Dendritic cell treated with granulocyte-macrophage colony-stimulating factor and Interleukin-4, amounts not matched to agents 40 ng/mL and 50 ng/mL, for 4 days (primary cell): Measurements from ENCODE around the gene RPL35A.
A peak's percentile ranks its signal among the peaks of the same experiment; 100 is the strongest.
"Not testable (repeated sequence)": the region's sequence is repeated elsewhere in the genome, so short reads cannot be mapped to it uniquely, and the experiment has no call there.

Source experiments
- H3K27ac Mint-ChIP-seq: one replicate; pipeline ENCODE4 v1.8.0; 2022; ENCODE audit warnings: mild to moderate bottlenecking, mixed read lengths
- H3K27me3 Mint-ChIP-seq: one replicate; pipeline ENCODE4 v1.8.0; 2022; ENCODE audit warnings: mild to moderate bottlenecking, mixed read lengths
- H3K36me3 Mint-ChIP-seq: one replicate; pipeline ENCODE4 v1.8.0; 2022; ENCODE audit warnings: low read depth, mixed read lengths
- H3K4me1 Mint-ChIP-seq: one replicate; pipeline ENCODE4 v1.8.0; 2022; ENCODE audit warnings: low read depth, mixed read lengths
- H3K4me3 Mint-ChIP-seq: one replicate; pipeline ENCODE4 v1.8.0; 2022; ENCODE audit warnings: mild to moderate bottlenecking, moderate library complexity, mixed read lengths
- H3K9me3 Mint-ChIP-seq: one replicate; pipeline ENCODE4 v1.8.0; 2022; ENCODE audit warnings: mixed read lengths
- intact Hi-C: fragments of 100-400 bp; cut with micrococcal nuclease; formaldehyde crosslinking; loops from one replicate; pipeline ENCODE4 v1.15.0; 2022

The RPL35A gene

GRCh38 chr3:197958848-197959247 lies 8.9 kb downstream of the RPL35A start:
- H3K27me3 Mint-ChIP-seq, H3K9me3 Mint-ChIP-seq, intact Hi-C loops: not testable (repeated sequence)
- Mint-ChIP-seq H3K27ac (peak overlapping the region; percentile 92), H3K36me3 (peaks cover 54% of the 10 kb centered on the region), H3K4me3 (peak overlapping the region; percentile 98), H3K4me1 (peaks cover 74% of the 10 kb centered on the region)

- no peaks in the 10 kb centered on the region for H3K9me3 Mint-ChIP-seq
- H3K27ac Mint-ChIP-seq: peak overlapping the region; percentile 92
- peaks cover 48% of the 10 kb centered on the region for H3K36me3 Mint-ChIP-seq
- no peaks in the 10 kb centered on the region for H3K27me3 Mint-ChIP-seq
- intact Hi-C loops: no loop called here
- H3K4me3 Mint-ChIP-seq: peak overlapping the region; percentile 98
- H3K4me1 Mint-ChIP-seq: peaks cover 71% of the 10 kb centered on the region
These were observed 9.5 kb downstream of the RPL35A start for GRCh38 chr3:197959500-197959890.

- H3K4me3 Mint-ChIP-seq: peak within 1 kb of the TSS; percentile 98
- H3K9me3 Mint-ChIP-seq: no peaks in the 10 kb centered on the region
- H3K27me3 Mint-ChIP-seq: no peaks in the 10 kb centered on the region
- peaks cover 42% of the 10 kb centered on the region for H3K36me3 Mint-ChIP-seq
- peak within 1 kb of the TSS; percentile 92 for H3K27ac Mint-ChIP-seq
- intact Hi-C loops: loop anchor here (1.0 to 10.0 kb wide), 2 partner anchors 10 to 125 kb away; partner anchors contain the start of gene RPL35A
- peaks cover 71% of the 10 kb centered on the region for H3K4me1 Mint-ChIP-seq
These were observed 10.1 kb downstream of the RPL35A start, which contains the start of gene LMLN for GRCh38 chr3:197959891-197960693. Gene LMLN (plus strand): TSS chr3:197960217. CDS start chr3:197960246, 29 bp downstream.

- no peaks in the 10 kb centered on the region for H3K9me3 Mint-ChIP-seq
- intact Hi-C loops: loop anchor here (1.0 to 10.0 kb wide), 2 partner anchors 11 to 124 kb away; partner anchors contain the start of gene RPL35A
- peaks cover 67% of the 10 kb centered on the region for H3K4me1 Mint-ChIP-seq
- H3K27ac Mint-ChIP-seq: peak overlapping the region; percentile 92
- no peaks in the 10 kb centered on the region for H3K27me3 Mint-ChIP-seq
- H3K36me3 Mint-ChIP-seq: peaks cover 34% of the 10 kb centered on the region
- H3K4me3 Mint-ChIP-seq: peak overlapping the region; percentile 98
These were observed 10.9 kb downstream of the RPL35A start for GRCh38 chr3:197960694-197961581.

GRCh38 chr3:197961582-197961945 lies 11.6 kb downstream of the RPL35A start:
- no peaks in the 10 kb centered on the region for H3K27me3 Mint-ChIP-seq
- peaks cover 60% of the 10 kb centered on the region for H3K4me1 Mint-ChIP-seq
- no peak overlapping the region for H3K4me3 Mint-ChIP-seq
- intact Hi-C loops: loop anchor here (10.0 kb wide), 1 partner anchor 123 kb away; no protein-coding TSS in a partner anchor
- H3K9me3 Mint-ChIP-seq: peaks cover 1% of the 10 kb centered on the region
- H3K27ac Mint-ChIP-seq: no peak overlapping the region
- H3K36me3 Mint-ChIP-seq: peaks cover 27% of the 10 kb centered on the region

- H3K9me3 Mint-ChIP-seq: peaks cover 17% of the 10 kb centered on the region
- H3K4me3 Mint-ChIP-seq: no peak overlapping the region
- H3K36me3 Mint-ChIP-seq: peaks cover 29% of the 10 kb centered on the region
- peaks cover 45% of the 10 kb centered on the region for H3K4me1 Mint-ChIP-seq
- no peaks in the 10 kb centered on the region for H3K27me3 Mint-ChIP-seq
- no peak overlapping the region for H3K27ac Mint-ChIP-seq
- intact Hi-C loops: loop anchor here (10.0 kb wide), 1 partner anchor 122 kb away; no protein-coding TSS in a partner anchor
These were observed 13.1 kb downstream of the RPL35A start for GRCh38 chr3:197963019-197963637.

GRCh38 chr3:197967337-197967989 lies 17.5 kb downstream of the RPL35A start:
- intact Hi-C loops: loop anchor here (10.0 kb wide), 1 partner anchor 117 kb away; no protein-coding TSS in a partner anchor
- H3K4me3 Mint-ChIP-seq, H3K27me3 Mint-ChIP-seq, H3K36me3 Mint-ChIP-seq, H3K27ac Mint-ChIP-seq: not testable (repeated sequence)
- Mint-ChIP-seq H3K9me3 (peaks cover 27% of the 10 kb centered on the region), H3K4me1 (peaks cover 11% of the 10 kb centered on the region)

- Mint-ChIP-seq H3K27me3 (no peaks in the 10 kb centered on the region), H3K4me1 (no peaks in the 10 kb centered on the region), H3K36me3 (peaks cover 7% of the 10 kb centered on the region), H3K27ac (no peak overlapping the region), H3K4me3 (no peak overlapping the region), H3K9me3 (peaks cover 30% of the 10 kb centered on the region)
- intact Hi-C loops: no loop called here
These were observed 20.6 kb downstream of the RPL35A start for GRCh38 chr3:197970588-197970987.

GRCh38 chr3:197974016-197974415 lies 24.0 kb downstream of the RPL35A start:
- intact Hi-C loops: no loop called here
- Mint-ChIP-seq H3K27me3 (no peaks in the 10 kb centered on the region), H3K9me3 (peaks cover 11% of the 10 kb centered on the region), H3K36me3 (peaks cover 6% of the 10 kb centered on the region), H3K27ac (no peak overlapping the region), H3K4me1 (no peaks in the 10 kb centered on the region), H3K4me3 (no peak overlapping the region)

- Mint-ChIP-seq H3K27me3 (no peaks in the 10 kb centered on the region), H3K9me3 (peaks cover 11% of the 10 kb centered on the region), H3K27ac (no peak overlapping the region), H3K4me3 (no peak overlapping the region), H3K36me3 (peaks cover 6% of the 10 kb centered on the region), H3K4me1 (no peaks in the 10 kb centered on the region)
- intact Hi-C loops: no loop called here
These were observed 25.3 kb downstream of the RPL35A start for GRCh38 chr3:197975311-197975710.

- Mint-ChIP-seq H3K27ac (no peak overlapping the region), H3K36me3 (no peaks in the 10 kb centered on the region), H3K4me1 (peaks cover 12% of the 10 kb centered on the region), H3K4me3 (no peak overlapping the region), H3K27me3 (no peaks in the 10 kb centered on the region), H3K9me3 (no peaks in the 10 kb centered on the region)
- intact Hi-C loops: no loop called here
These were observed 33.1 kb downstream of the RPL35A start for GRCh38 chr3:197983076-197983475.

GRCh38 chr3:197989651-197990050 lies 39.7 kb downstream of the RPL35A start:
- intact Hi-C loops: loop anchor here (10.0 kb wide), 1 partner anchor 75 kb away; no protein-coding TSS in a partner anchor
- Mint-ChIP-seq H3K36me3 (peaks cover 17% of the 10 kb centered on the region), H3K4me3 (no peak overlapping the region), H3K4me1 (peaks cover 6% of the 10 kb centered on the region), H3K27me3 (no peaks in the 10 kb centered on the region), H3K9me3 (no peaks in the 10 kb centered on the region), H3K27ac (no peak overlapping the region)

GRCh38 chr3:197994736-197995135 lies 44.7 kb downstream of the RPL35A start:
- intact Hi-C loops: loop anchor here (10.0 kb wide), 1 partner anchor 70 kb away; no protein-coding TSS in a partner anchor
- Mint-ChIP-seq H3K9me3 (no peaks in the 10 kb centered on the region), H3K27me3 (no peaks in the 10 kb centered on the region), H3K36me3 (peaks cover 17% of the 10 kb centered on the region), H3K4me1 (no peaks in the 10 kb centered on the region), H3K27ac (no peak overlapping the region), H3K4me3 (no peak overlapping the region)
